Activated T-cell treated with anti-CD3 and anti-CD28 coated beads, Interleukin-2, amount 50 U/mL, for 24 hours (primary cell): ENCODE results near the gene LRRC14B.
"Not testable (repeated sequence)": the region's sequence is repeated elsewhere in the genome, so short reads cannot be mapped to it uniquely, and the experiment has no call there.

Source experiments
- DNase-seq: peaks from one replicate; pipeline ENCODE4 v3.0.0-alpha.2; 2020
- H3K27ac Mint-ChIP-seq: 2 replicates; pipeline ENCODE4 v1.8.0; 2020; ENCODE audit warnings: mild to moderate bottlenecking, mixed read lengths
- H3K27me3 Mint-ChIP-seq: 2 replicates; pipeline ENCODE4 v1.8.0; 2020; ENCODE audit warnings: mixed read lengths
- H3K36me3 Mint-ChIP-seq: 2 replicates; pipeline ENCODE4 v1.8.0; 2020; ENCODE audit warnings: low read depth, mixed read lengths
- H3K4me1 Mint-ChIP-seq: 2 replicates; pipeline ENCODE4 v1.8.0; 2020; ENCODE audit warnings: low read depth, mixed read lengths
- H3K4me3 Mint-ChIP-seq: 2 replicates; pipeline ENCODE4 v1.8.0; 2020; ENCODE audit warnings: mild to moderate bottlenecking, moderate library complexity, mixed read lengths
- H3K9me3 Mint-ChIP-seq: 2 replicates; pipeline ENCODE4 v1.8.0; 2020; ENCODE audit warnings: mixed read lengths

Gene LRRC14B

GRCh38 chr5:156411-157072, 34.8 kb upstream of the LRRC14B start:
- Mint-ChIP-seq H3K27ac (no peak overlapping the region), H3K4me3 (no peak overlapping the region), H3K36me3 (no peaks in the 10 kb centered on the region), H3K9me3 (no peaks in the 10 kb centered on the region), H3K27me3 (peaks cover 21% of the 10 kb centered on the region), H3K4me1 (no peaks in the 10 kb centered on the region)
- DNase-seq = no peak

- Mint-ChIP-seq H3K36me3 (no peaks in the 10 kb centered on the region), H3K27me3 (peaks cover 21% of the 10 kb centered on the region)
- no peak for DNase-seq
These were observed 34.1 kb upstream of the LRRC14B start for GRCh38 chr5:157126-157715.

DNA sequence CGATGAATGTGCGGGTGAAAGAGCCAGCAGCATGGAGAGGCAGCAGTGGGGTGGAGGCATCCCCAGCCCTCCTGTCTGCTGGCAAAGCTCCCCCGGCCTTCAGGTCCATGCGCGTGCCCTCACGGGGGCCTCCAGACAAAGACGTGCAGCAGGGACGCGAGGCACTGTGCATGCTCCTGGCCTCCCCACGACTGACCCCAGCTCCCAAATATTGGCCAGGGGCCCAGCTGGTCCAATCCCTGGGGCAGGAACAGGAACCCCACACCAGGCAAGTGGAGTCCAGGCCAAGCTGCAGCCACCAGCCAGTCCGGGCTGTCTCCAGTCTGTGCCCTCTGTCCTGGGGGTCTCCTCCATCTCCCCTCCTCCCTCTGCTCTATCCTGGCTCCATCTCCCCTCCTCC, 33.5 kb upstream of the LRRC14B start:
- H3K36me3 Mint-ChIP-seq = no peaks in the 10 kb centered on the region
- H3K4me1 Mint-ChIP-seq = no peaks in the 10 kb centered on the region
- no peaks in the 10 kb centered on the region for H3K9me3 Mint-ChIP-seq
- DNase-seq = no peak
- no peak overlapping the region for H3K4me3 Mint-ChIP-seq
- peaks cover 21% of the 10 kb centered on the region for H3K27me3 Mint-ChIP-seq
- H3K27ac Mint-ChIP-seq = no peak overlapping the region

More at GRCh38 chr5:157126-157715, 34.1 kb upstream of the LRRC14B start:
- Mint-ChIP-seq H3K9me3 (no peaks in the 10 kb centered on the region), H3K4me3 (no peak overlapping the region), H3K27ac (no peak overlapping the region), H3K4me1 (no peaks in the 10 kb centered on the region)

- Mint-ChIP-seq H3K4me1 (no peaks in the 10 kb centered on the region), H3K27ac (no peak overlapping the region)
These were observed 32.4 kb upstream of the LRRC14B start for GRCh38 chr5:158807-159447.

GRCh38 chr5:159448-160172, 31.7 kb upstream of the LRRC14B start:
- Mint-ChIP-seq H3K4me1 (no peaks in the 10 kb centered on the region), H3K27ac (no peak overlapping the region), H3K4me3 (no peak overlapping the region), H3K27me3 (peaks cover 21% of the 10 kb centered on the region), H3K9me3 (no peaks in the 10 kb centered on the region), H3K36me3 (no peaks in the 10 kb centered on the region)
- no peak for DNase-seq

More at GRCh38 chr5:158807-159447, 32.4 kb upstream of the LRRC14B start:
- no peaks in the 10 kb centered on the region for H3K9me3 Mint-ChIP-seq
- DNase-seq = no peak
- peaks cover 21% of the 10 kb centered on the region for H3K27me3 Mint-ChIP-seq
- H3K36me3 Mint-ChIP-seq = no peaks in the 10 kb centered on the region
- no peak overlapping the region for H3K4me3 Mint-ChIP-seq

DNA sequence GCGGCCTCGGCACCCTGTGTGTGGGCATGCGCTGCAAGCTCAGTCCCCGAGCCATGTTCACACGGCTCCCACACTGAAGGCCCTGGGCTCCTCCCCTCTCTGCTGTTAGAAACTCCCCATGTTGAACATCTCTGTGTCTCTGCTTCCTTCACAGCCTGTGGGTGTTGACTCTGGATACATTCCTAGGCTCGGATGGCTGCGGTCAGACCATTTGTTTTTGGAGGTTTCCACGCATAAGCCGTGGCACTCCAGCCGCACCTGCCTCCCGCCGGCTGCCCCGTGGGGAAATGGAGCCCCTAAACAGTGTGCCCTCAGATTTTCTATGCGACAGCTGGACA, 31.2 kb upstream of the LRRC14B start:
- Mint-ChIP-seq H3K9me3 (no peaks in the 10 kb centered on the region), H3K4me1 (no peaks in the 10 kb centered on the region), H3K4me3 (no peak overlapping the region), H3K27me3 (peaks cover 21% of the 10 kb centered on the region), H3K36me3 (no peaks in the 10 kb centered on the region), H3K27ac (no peak overlapping the region)
- no peak for DNase-seq

DNA sequence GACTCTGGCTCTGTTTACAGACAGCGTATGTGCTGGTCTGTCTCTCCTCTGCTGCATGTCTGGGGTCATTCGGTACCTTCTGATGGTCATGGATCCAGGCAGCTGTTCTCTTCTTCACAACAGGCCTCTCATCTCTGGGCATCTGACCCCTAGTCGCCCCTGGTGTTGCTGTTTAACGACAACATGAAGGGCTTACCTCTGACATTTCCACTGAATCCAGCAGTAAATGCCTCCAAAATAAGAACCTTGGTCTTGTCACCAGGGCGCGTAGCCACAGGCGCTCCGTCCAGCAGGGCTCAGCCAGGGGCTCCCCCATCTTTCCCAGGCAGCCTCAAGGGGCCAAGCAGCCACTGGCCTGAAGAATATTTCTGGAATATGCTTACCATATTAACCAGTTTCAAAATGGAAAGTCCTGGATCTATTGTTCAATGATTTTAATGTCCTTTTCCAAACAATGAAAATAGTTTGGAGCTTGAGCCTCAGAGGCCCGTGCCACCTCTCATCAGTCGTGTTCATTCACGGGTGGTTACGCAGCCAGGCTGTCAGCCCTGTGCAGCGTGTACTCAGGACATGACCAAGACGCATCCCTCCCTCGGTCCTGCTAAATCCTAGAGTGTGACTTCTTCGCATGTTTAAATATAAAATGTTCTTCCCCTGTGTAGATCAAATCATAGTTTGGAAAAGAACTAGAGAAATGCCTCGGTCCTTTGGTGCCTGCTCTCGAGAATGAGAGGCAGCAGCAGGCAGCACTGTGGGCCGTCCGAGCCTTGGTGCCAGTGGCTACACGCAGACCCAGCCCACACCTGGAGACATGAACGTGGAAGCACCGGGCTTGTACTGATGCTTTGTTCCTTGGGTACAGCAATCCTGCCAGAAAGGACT, 30.1 kb upstream of the LRRC14B start:
- H3K4me1 Mint-ChIP-seq = no peaks in the 10 kb centered on the region
- H3K4me3 Mint-ChIP-seq = no peak overlapping the region
- no peak for DNase-seq
- no peaks in the 10 kb centered on the region for H3K36me3 Mint-ChIP-seq
- H3K27ac Mint-ChIP-seq = no peak overlapping the region
- no peaks in the 10 kb centered on the region for H3K9me3 Mint-ChIP-seq
- peaks cover 21% of the 10 kb centered on the region for H3K27me3 Mint-ChIP-seq

DNA sequence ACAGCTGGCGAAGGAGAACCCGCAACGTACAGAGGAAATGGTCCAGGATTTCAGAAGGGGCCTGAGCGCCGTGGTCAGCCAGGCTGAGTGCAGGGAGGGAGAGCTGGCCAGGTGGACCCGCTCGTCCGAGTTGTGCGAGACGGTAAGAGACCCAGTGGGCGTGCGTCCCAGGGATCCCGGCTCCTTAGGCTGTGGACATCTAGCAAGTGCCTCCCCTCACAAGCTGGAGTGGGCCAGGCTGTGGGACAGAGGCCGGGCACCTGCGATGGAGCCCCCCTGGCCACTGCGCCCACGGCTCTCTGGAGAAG, 29.5 kb upstream of the LRRC14B start:
- peaks cover 21% of the 10 kb centered on the region for H3K27me3 Mint-ChIP-seq
- H3K27ac Mint-ChIP-seq = no peak overlapping the region
- H3K9me3 Mint-ChIP-seq = no peaks in the 10 kb centered on the region
- no peak for DNase-seq
- H3K4me1 Mint-ChIP-seq = no peaks in the 10 kb centered on the region
- no peak overlapping the region for H3K4me3 Mint-ChIP-seq
- H3K36me3 Mint-ChIP-seq = no peaks in the 10 kb centered on the region

DNA sequence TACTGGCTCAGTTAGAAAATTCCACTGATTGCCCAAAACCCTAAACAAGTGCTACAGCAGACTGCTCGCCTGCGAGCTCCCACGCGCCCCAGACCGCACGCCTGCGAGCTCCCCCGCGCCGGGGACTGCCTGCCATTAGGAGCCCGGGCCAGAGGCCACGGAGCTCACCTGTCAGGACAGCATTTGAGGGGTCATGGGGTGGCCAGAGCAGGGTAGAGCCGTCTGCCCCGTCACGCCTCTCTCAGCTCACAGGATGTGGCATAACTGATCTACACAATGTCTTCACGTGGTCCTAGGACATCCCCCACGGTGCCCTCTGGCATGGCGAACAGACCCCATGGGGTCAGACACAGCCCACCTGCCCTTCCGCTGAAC, 29.1 kb upstream of the LRRC14B start:
- DNase-seq = no peak
- no peaks in the 10 kb centered on the region for H3K36me3 Mint-ChIP-seq
- no peak overlapping the region for H3K4me3 Mint-ChIP-seq
- no peak overlapping the region for H3K27ac Mint-ChIP-seq
- H3K9me3 Mint-ChIP-seq = no peaks in the 10 kb centered on the region
- peaks cover 21% of the 10 kb centered on the region for H3K27me3 Mint-ChIP-seq
- no peaks in the 10 kb centered on the region for H3K4me1 Mint-ChIP-seq

- Mint-ChIP-seq H3K27ac (no peak overlapping the region), H3K36me3 (no peaks in the 10 kb centered on the region), H3K27me3 (peaks cover 21% of the 10 kb centered on the region), H3K4me1 (no peaks in the 10 kb centered on the region), H3K4me3 (no peak overlapping the region), H3K9me3 (no peaks in the 10 kb centered on the region)
- DNase-seq = no peak
These were observed 28.5 kb upstream of the LRRC14B start for GRCh38 chr5:162565-163337.

GRCh38 chr5:163338-163620, 28.0 kb upstream of the LRRC14B start:
- Mint-ChIP-seq H3K27me3 (peaks cover 21% of the 10 kb centered on the region), H3K36me3 (no peaks in the 10 kb centered on the region), H3K4me3 (no peak overlapping the region), H3K9me3 (no peaks in the 10 kb centered on the region), H3K4me1 (no peaks in the 10 kb centered on the region), H3K27ac (no peak overlapping the region)
- DNase-seq = no peak

DNA sequence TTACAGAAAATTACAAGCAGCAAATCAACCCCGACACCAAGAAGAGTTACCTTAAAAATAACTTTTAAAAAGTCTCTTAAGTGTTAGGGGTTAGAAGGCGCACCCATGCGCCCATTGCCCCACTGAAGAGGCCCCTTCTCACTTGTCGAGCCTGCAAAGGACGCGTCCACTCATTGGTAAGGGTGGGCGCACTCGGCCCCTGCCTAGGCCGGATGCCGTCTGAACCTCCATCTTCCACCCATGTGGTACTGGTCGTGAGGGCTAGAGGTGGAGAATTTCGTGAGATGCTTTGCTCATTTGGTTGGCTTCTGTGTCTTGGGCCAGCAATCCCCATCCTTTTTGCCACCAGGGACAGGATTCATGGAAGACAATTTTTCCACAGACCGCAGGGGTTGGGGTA, 27.5 kb upstream of the LRRC14B start:
- Mint-ChIP-seq H3K4me1 (no peaks in the 10 kb centered on the region), H3K27ac (no peak overlapping the region), H3K27me3 (peaks cover 18% of the 10 kb centered on the region), H3K36me3 (no peaks in the 10 kb centered on the region), H3K9me3 (no peaks in the 10 kb centered on the region), H3K4me3 (no peak overlapping the region)
- DNase-seq = no peak

DNA sequence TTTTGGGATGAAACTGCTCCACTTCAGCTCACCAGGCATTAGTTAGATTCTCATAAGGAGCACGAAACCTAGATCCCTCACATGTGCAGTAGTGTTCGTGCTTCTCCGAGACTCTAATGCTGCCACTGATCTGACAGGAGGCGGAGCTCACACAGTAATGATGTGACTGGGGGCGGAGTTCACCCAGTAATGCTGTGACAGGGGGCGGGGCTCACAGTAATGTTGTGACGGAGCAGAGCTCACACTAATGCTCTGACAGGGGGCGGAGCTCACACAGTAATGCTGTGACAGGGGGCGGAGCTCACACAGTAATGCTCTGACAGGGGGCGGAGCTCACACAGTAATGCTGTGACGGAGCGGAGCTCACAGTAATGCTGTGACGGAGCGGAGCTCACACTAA, 27.1 kb upstream of the LRRC14B start:
- no peak for DNase-seq
- Mint-ChIP-seq H3K27ac (no peak overlapping the region), H3K27me3 (peaks cover 14% of the 10 kb centered on the region)

DNA sequence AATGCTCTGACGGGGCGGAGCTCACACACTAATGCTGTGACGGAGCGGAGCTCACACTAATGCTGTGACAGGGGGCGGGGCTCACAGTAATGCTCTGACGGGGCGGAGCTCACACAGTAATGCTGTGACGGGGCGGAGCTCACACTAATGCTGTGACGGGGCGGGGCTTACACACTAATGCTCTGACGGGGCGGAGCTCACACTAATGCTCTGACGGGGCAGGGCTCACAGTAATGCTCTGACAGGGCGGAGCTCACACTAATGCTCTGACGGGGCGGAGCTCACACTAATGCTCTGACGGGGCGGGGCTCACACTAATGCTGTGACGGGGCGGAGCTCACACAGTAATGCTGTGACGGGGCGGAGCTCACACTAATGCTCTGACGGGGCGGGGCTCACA, 26.5 kb upstream of the LRRC14B start:
- H3K4me1 Mint-ChIP-seq, DNase-seq, H3K27ac Mint-ChIP-seq, H3K4me3 Mint-ChIP-seq, H3K36me3 Mint-ChIP-seq, H3K27me3 Mint-ChIP-seq, H3K9me3 Mint-ChIP-seq: not testable (repeated sequence)

More for the DNA sequence above, 27.1 kb upstream of the LRRC14B start:
- no peak overlapping the region for H3K4me3 Mint-ChIP-seq
- no peaks in the 10 kb centered on the region for H3K36me3 Mint-ChIP-seq
- no peaks in the 10 kb centered on the region for H3K9me3 Mint-ChIP-seq
- no peaks in the 10 kb centered on the region for H3K4me1 Mint-ChIP-seq
